IPS-20b (cell line): ENCODE results near the gene BSN.

Source experiments
- H3K27ac ChIP-seq: one replicate; pipeline ENCODE4 v1.5.1; 2013; ENCODE audit warnings: low read length
- H3K27me3 ChIP-seq: 2 replicates; pipeline ENCODE4 v1.6.1; 2013; ENCODE audit warnings: mild to moderate bottlenecking, low read length, inconsistent platforms; ENCODE audit not compliant: insufficient read depth
- H3K36me3 ChIP-seq: 2 replicates; pipeline ENCODE4 v1.6.1; 2013; ENCODE audit warnings: low read depth, mild to moderate bottlenecking, inconsistent platforms, low read length, moderate library complexity; ENCODE audit not compliant: insufficient read depth
- H3K4me1 ChIP-seq: 2 replicates; pipeline ENCODE4 v1.6.1; 2013; ENCODE audit warnings: mild to moderate bottlenecking, control low read depth, inconsistent platforms, low read length, moderate library complexity; ENCODE audit not compliant: insufficient read depth
- H3K4me3 ChIP-seq: 2 replicates; pipeline ENCODE4 v1.5.1; 2013; ENCODE audit warnings: mild to moderate bottlenecking, low read length, inconsistent platforms
- H3K9ac ChIP-seq: 2 replicates; pipeline ENCODE4 v1.6.1; 2013; ENCODE audit warnings: low read depth, mild to moderate bottlenecking, inconsistent platforms, low read length, moderate library complexity
- H3K9me3 ChIP-seq: 2 replicates; pipeline ENCODE4 v1.6.1; 2013; ENCODE audit warnings: mild to moderate bottlenecking, low read depth, low read length, inconsistent platforms; ENCODE audit not compliant: insufficient read depth

The BSN gene

DNA sequence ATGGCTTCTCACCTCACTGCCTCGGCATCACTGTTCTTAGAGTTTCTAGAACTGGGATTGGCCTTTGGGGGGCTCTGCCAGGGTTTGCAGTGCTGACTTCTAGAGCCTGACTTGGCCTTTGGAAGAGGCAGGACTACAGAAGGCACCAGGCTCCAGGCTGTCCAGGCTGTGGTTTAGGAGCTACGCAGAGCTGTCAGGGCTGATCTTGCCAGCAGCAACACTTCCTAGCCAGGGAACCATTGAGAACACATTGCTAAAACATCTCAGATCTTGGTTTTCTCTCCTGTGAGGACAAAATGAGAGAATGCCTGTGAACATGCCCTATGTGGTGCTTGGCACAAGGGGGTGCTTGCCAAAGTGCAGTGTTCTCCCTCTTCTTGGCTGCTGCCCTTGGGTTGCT, 85.3 kb downstream of the BSN start:
- Histone ChIP-seq H3K4me3 (no peak overlapping the region), H3K4me1 (no peaks in the 10 kb centered on the region), H3K27me3 (no peaks in the 10 kb centered on the region), H3K9me3 (no peaks in the 10 kb centered on the region), H3K9ac (no peak overlapping the region), H3K27ac (no peak overlapping the region), H3K36me3 (no peaks in the 10 kb centered on the region)

DNA sequence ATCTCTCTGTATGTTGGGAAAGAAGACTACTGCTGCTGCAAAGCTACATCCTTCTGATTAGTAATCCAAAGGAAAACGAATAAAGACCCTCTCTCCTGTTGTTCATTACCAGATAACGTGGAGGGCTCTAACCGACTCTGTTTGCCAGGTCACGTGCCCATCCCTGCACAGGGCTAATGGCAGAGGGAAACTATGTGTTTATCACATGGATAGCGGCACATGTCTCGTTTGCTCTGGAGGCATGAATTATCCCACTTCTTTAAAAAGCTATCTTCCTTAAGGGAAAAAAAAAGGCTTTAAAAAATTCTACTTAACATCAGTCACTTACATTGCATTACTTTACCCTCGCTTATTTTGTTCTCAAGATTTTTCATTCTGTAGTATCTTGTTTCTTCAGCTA, 87.0 kb downstream of the BSN start:
- Histone ChIP-seq H3K4me3 (no peak overlapping the region), H3K27ac (no peak overlapping the region), H3K36me3 (no peaks in the 10 kb centered on the region), H3K4me1 (no peaks in the 10 kb centered on the region), H3K9ac (no peak overlapping the region), H3K27me3 (no peaks in the 10 kb centered on the region), H3K9me3 (no peaks in the 10 kb centered on the region)

DNA sequence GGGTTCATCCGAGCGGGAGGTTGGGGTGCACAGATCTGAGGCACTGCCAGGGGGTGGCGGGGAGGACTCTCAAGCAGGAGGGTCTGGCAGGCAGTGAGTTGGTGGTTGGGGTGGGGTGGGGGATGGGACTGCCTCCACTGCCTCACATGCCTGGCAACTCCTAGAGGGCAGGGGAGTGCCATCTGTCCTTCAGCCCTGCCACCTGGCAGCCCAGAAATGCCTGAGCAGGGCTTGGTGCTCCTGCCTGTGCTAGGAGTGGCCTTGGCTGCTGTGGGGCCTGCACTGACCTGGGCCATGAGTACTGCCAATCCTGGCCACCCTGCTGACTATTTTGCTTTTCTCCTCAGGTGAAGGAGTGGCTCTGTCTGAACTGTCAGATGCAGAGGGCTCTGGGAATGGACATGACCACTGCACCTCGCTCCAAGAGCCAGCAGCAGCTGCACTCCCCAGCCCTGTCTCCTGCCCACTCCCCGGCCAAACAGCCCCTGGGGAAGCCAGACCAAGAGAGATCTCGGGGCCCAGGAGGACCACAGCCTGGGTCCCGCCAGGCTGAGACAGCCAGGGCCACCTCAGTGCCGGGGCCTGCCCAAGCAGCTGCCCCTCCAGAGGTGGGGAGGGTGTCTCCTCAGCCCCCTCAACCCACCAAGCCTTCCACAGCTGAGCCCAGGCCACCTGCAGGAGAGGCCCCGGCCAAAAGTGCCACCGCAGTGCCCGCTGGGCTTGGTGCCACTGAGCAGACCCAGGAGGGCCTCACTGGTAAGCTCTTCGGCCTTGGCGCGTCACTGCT, 87.8 kb downstream of the BSN start:
- no peak overlapping the region for H3K27ac ChIP-seq
- no peaks in the 10 kb centered on the region for H3K27me3 ChIP-seq
- H3K4me3 ChIP-seq = no peak overlapping the region
- no peaks in the 10 kb centered on the region for H3K9me3 ChIP-seq
- H3K9ac ChIP-seq = no peak overlapping the region
- H3K36me3 ChIP-seq = no peaks in the 10 kb centered on the region
- H3K4me1 ChIP-seq = no peaks in the 10 kb centered on the region

DNA sequence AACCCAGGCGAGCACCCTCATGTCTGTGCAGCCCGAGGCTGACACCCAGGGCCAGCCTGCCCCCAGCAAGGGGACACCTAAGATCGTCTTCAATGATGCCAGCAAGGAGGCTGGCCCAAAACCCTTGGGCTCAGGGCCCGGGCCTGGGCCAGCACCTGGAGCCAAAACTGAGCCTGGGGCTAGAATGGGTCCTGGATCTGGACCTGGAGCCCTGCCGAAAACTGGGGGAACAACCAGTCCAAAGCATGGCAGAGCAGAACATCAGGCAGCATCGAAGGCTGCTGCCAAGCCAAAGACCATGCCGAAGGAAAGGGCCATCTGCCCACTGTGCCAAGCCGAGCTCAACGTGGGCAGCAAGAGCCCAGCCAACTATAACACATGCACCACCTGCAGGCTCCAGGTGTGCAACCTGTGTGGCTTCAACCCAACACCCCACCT, 88.5 kb downstream of the BSN start:
- Histone ChIP-seq H3K4me1 (no peaks in the 10 kb centered on the region), H3K4me3 (no peak overlapping the region), H3K27me3 (no peaks in the 10 kb centered on the region), H3K36me3 (no peaks in the 10 kb centered on the region), H3K27ac (no peak overlapping the region), H3K9ac (no peak overlapping the region), H3K9me3 (no peaks in the 10 kb centered on the region)

DNA sequence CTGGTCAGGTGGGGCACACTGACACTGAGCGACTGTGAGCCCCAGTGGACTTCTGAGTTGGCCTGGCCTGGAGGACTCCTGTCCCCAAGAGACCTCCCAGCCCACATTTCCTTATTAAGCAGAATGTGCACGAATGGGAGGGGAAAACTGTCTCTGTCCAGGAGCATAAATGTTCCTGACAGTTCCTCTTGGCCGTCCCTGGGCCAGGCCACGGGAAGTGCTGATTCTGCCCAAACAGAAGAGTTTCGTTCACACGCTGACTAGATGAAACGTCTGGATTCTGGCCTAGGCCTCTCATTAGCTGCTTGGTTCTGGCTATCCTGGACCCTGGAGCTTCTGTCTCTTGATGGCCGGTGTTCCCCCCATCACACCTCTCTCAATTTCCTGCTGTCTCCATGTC, 90.4 kb downstream of the BSN start:
- Histone ChIP-seq H3K4me3 (no peak overlapping the region), H3K36me3 (no peaks in the 10 kb centered on the region), H3K27me3 (no peaks in the 10 kb centered on the region), H3K9ac (no peak overlapping the region), H3K27ac (no peak overlapping the region), H3K4me1 (no peaks in the 10 kb centered on the region), H3K9me3 (no peaks in the 10 kb centered on the region)

DNA sequence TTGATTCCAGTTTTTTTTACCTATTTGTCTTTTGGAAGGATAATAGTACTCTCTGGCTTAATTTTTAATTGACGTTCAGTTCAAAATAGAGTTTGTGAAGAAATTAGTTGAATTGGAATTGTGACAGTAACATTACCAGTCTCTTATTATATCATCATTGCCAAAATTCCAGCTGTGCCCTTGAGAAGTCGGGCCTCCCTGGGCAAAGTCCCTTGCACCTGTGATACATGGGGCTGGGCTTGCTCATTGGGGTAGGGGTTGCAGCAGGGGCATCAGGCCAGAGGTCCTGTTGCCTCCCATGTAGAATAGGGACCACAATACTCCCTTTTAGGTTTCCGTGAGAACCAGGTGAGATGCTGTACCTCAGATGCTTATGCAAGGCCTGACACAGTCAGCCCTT, 92.0 kb downstream of the BSN start:
- no peak overlapping the region for H3K27ac ChIP-seq
- no peak overlapping the region for H3K9ac ChIP-seq
- no peaks in the 10 kb centered on the region for H3K4me1 ChIP-seq
- no peaks in the 10 kb centered on the region for H3K36me3 ChIP-seq
- no peak overlapping the region for H3K4me3 ChIP-seq
- H3K9me3 ChIP-seq = no peaks in the 10 kb centered on the region
- H3K27me3 ChIP-seq = no peaks in the 10 kb centered on the region

DNA sequence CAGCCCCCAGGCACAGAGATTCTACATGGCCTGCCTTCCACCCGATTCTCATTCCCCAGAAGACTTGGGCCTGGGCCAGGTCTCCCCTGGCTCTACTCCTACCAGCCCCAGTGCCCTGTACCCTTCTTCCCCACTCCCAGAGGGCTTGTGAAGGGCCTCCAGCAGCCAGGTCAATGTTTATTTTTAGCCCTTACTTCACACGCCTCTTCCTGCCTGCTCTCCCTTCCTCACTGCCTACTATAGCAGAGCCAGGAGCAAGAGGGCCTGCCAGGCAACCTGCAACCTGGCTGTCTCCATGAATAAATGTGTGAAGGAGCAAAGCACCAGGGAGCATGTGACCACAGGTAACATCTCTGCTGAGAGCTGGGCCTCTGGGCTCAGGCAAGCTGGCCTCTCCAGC, 93.5 kb downstream of the BSN start:
- Histone ChIP-seq H3K27ac (no peak overlapping the region), H3K9me3 (no peaks in the 10 kb centered on the region), H3K4me1 (no peaks in the 10 kb centered on the region), H3K4me3 (no peak overlapping the region), H3K9ac (no peak overlapping the region), H3K36me3 (no peaks in the 10 kb centered on the region), H3K27me3 (no peaks in the 10 kb centered on the region)

DNA sequence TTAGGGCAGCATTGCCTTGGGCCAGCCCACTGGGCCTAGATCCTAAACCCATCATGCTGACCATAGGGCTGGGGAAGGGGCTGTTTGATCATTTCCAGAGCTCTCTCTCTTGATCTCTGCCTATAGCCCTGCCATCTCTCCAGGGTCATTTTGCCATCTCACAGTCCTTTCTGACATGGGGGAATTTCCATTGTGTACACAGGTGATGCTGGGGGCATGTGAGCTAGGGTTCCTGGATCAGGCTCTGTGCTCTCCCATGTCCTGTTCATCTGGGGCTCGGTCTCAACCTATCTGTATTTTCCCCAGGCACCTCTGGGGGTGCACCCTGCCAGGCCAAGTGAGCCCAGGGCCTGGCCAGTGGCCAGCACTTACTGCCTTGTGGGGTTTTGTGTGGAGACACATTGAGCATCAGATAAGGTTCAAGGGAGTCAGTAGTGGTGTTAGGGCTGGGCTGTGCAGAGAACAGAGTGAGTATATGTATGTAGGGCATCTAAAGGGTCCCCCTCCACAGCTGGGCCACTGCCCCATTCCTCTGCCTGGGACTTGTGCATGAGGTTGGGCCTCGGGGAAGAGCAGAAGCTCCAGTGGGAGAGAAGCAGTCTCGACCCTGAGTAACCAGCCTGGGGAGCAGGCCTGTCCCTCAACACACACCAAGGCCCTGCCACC, 94.2 kb downstream of the BSN start:
- Histone ChIP-seq H3K27ac (no peak overlapping the region), H3K4me3 (no peak overlapping the region), H3K4me1 (no peaks in the 10 kb centered on the region), H3K9me3 (no peaks in the 10 kb centered on the region), H3K36me3 (no peaks in the 10 kb centered on the region), H3K27me3 (no peaks in the 10 kb centered on the region), H3K9ac (no peak overlapping the region)

DNA sequence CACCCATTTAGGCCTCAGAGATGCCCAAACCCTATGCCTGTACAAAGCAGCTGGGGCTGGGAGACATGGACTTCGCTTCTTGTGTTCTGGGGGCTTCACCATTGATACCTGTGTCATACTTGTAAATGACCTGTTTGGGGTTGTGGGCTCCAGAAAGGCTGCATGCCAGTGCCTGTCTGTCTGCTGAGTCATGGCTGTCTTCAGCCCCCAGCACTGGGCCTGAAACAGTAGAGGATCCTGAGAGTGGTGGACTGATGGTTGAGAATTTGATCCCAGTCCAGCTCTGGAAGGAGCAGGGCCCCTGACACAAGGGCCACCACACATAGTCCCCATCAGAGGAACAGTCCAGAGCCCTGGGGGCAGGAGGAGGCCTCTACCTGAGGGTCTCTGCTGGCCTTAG, 95.3 kb downstream of the BSN start:
- no peak overlapping the region for H3K9ac ChIP-seq

DNA sequence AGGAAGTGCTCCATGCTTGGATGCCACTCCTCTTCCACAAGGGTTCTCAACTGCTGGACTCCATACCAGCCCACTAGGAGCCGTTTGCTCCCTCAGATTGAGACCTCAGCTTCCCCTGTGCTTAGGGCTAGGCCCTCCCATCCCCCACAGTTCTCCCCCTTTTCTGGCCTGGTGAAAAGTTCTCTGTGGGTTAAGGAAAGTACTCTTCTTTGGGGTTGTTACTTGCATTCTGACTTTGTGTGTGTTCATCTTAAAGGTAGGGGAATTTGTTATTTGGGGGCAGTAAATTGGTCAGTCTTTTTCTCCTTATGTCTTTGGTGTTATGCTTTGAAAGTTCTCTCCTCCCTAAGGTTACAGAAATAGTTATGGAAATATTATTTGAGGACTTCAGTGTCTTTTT, 95.9 kb downstream of the BSN start:
- Histone ChIP-seq H3K27me3 (no peaks in the 10 kb centered on the region), H3K4me1 (no peaks in the 10 kb centered on the region), H3K9me3 (no peaks in the 10 kb centered on the region), H3K27ac (no peak overlapping the region), H3K4me3 (no peak overlapping the region), H3K36me3 (no peaks in the 10 kb centered on the region), H3K9ac (no peak overlapping the region)

More for the DNA sequence above, 95.3 kb downstream of the BSN start:
- Histone ChIP-seq H3K9me3 (no peaks in the 10 kb centered on the region), H3K27ac (no peak overlapping the region), H3K27me3 (no peaks in the 10 kb centered on the region), H3K4me1 (no peaks in the 10 kb centered on the region), H3K4me3 (no peak overlapping the region), H3K36me3 (no peaks in the 10 kb centered on the region)

DNA sequence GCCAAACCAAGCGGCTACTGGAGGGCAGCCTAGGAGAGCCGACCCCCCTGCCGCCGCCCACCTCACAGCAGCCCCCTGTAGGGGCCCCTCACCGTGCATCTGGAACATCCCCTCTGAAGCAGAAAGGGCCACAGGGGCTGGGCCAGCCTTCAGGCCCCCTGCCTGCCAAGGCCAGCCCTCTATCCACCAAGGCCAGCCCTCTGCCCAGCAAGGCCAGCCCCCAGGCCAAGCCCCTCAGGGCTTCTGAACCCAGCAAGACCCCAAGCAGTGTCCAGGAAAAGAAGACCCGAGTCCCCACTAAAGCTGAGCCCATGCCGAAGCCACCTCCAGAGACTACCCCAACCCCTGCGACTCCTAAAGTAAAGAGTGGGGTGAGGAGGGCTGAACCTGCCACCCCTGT, 96.4 kb downstream of the BSN start:
- no peak overlapping the region; the same call in 1 of the 2 replicates for H3K9ac ChIP-seq
- H3K27ac ChIP-seq = no peak overlapping the region
- no peaks in the 10 kb centered on the region for H3K4me1 ChIP-seq

DNA sequence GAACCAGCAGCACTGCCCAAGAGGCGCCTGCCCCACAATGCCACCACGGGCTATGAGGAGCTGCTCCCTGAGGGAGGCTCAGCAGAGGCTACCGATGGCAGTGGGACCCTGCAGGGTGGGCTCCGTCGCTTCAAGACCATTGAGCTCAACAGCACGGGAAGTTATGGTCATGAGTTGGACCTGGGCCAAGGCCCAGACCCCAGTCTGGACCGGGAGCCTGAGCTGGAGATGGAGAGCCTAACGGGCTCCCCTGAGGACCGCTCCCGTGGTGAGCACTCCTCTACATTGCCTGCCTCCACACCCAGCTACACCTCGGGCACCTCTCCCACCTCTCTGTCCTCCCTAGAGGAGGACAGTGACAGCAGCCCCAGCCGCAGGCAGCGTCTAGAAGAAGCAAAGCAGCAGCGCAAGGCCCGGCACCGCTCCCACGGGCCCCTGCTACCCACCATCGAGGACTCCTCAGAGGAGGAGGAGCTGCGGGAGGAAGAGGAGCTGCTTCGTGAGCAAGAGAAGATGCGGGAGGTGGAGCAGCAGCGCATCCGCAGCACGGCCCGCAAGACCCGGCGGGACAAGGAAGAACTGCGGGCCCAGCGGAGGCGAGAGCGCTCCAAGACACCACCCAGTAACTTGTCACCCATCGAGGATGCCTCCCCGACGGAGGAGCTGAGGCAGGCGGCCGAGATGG, 98.1 kb downstream of the BSN start:
- H3K4me1 ChIP-seq = no peaks in the 10 kb centered on the region
- no peak overlapping the region for H3K9ac ChIP-seq
- H3K36me3 ChIP-seq = no peaks in the 10 kb centered on the region
- no peaks in the 10 kb centered on the region for H3K27me3 ChIP-seq
- H3K27ac ChIP-seq = no peak overlapping the region
- no peak overlapping the region for H3K4me3 ChIP-seq
- H3K9me3 ChIP-seq = no peaks in the 10 kb centered on the region

More for the DNA sequence above, 96.4 kb downstream of the BSN start:
- H3K27me3 ChIP-seq = no peaks in the 10 kb centered on the region
- no peak overlapping the region for H3K4me3 ChIP-seq
- H3K36me3 ChIP-seq = no peaks in the 10 kb centered on the region
- H3K9me3 ChIP-seq = no peaks in the 10 kb centered on the region
